HCT116 (cell line): ENCODE results near the gene SNX9.

ENCODE experiments used
- EZH2 ChIP-seq: fragments of 200-600 bp; sonication (generic); IDR thresholded peaks from 2 replicates; pipeline ENCODE4 v1.6.1; 2017; ENCODE audit warnings: antibody characterized with exemption, mixed run types
- EZH2phosphoT487 ChIP-seq: fragments of 200-600 bp; IDR thresholded peaks from 2 replicates; pipeline ENCODE4 v1.6.1; 2018; ENCODE audit warnings: antibody characterized with exemption, borderline replicate concordance
- FOSL1 ChIP-seq: IDR thresholded peaks from 2 replicates; pipeline ENCODE4 v1.6.1; 2012; ENCODE audit warnings: low read depth
- POLR2A ChIP-seq: IDR thresholded peaks from 2 replicates; pipeline ENCODE4 v1.7.0; 2011; ENCODE audit warnings: borderline replicate concordance; ENCODE audit not compliant: insufficient read depth, insufficient read length; ENCODE audit errors: extremely low read depth
- POLR2AphosphoS5 ChIP-seq: IDR thresholded peaks from 2 replicates; pipeline ENCODE4 v1.6.1; 2011; ENCODE audit warnings: mild to moderate bottlenecking, low read depth, low read length, moderate library complexity
- RAD21 ChIP-seq: IDR thresholded peaks from 2 replicates; pipeline ENCODE4 v1.6.1; 2012; ENCODE audit warnings: low read depth, mild to moderate bottlenecking
- REST ChIP-seq: IDR thresholded peaks from 2 replicates; pipeline ENCODE4 v1.6.1; 2012; ENCODE audit warnings: low read depth
- SIN3A ChIP-seq: IDR thresholded peaks from 2 replicates; pipeline ENCODE4 v1.6.1; 2012; ENCODE audit warnings: low read depth
- ZBTB33 ChIP-seq: IDR thresholded peaks from 2 replicates; pipeline ENCODE4 v1.6.1; 2011; ENCODE audit warnings: mild to moderate bottlenecking, low read length, moderate library complexity; ENCODE audit not compliant: insufficient replicate concordance; ENCODE audit errors: extremely low read depth
- TF ChIP-seq, protein P1 (sequence below), 3 experiments: fragments of 200-600 bp in 1 of 3; sonication (generic) in 1 of 3; IDR thresholded peaks in 2 of 3; conservative IDR thresholded peaks in 1 of 3; 2 replicates each; pipeline ENCODE4 v1.5.1; 2012 to 2017; ENCODE audit warnings: low read depth in 2 of 3, low read length in 2 of 3, antibody characterized with exemption in 1 of 3, borderline replicate concordance in 1 of 3, control low read depth in 1 of 3, mild to moderate bottlenecking in 1 of 3, mixed read lengths in 1 of 3, mixed run types in 1 of 3, moderate library complexity in 1 of 3; ENCODE audit not compliant: insufficient read depth in 1 of 3

GRCh38 chr6:157911786-157912185 lies 88.7 kb downstream of the SNX9 start:
- TF ChIP-seq EZH2phosphoT487 (no peak), EZH2 (no peak), RAD21 (no peak), SIN3A (no peak), ZBTB33 (no peak), POLR2A (no peak), FOSL1 (no peak), POLR2AphosphoS5 (no peak), REST (no peak)
- TF ChIP-seq, protein P1, sequence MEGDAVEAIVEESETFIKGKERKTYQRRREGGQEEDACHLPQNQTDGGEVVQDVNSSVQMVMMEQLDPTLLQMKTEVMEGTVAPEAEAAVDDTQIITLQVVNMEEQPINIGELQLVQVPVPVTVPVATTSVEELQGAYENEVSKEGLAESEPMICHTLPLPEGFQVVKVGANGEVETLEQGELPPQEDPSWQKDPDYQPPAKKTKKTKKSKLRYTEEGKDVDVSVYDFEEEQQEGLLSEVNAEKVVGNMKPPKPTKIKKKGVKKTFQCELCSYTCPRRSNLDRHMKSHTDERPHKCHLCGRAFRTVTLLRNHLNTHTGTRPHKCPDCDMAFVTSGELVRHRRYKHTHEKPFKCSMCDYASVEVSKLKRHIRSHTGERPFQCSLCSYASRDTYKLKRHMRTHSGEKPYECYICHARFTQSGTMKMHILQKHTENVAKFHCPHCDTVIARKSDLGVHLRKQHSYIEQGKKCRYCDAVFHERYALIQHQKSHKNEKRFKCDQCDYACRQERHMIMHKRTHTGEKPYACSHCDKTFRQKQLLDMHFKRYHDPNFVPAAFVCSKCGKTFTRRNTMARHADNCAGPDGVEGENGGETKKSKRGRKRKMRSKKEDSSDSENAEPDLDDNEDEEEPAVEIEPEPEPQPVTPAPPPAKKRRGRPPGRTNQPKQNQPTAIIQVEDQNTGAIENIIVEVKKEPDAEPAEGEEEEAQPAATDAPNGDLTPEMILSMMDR (IDR thresholded peaks at IDR 0.05 in 2 of 3, conservative IDR thresholded peaks at IDR 0.05 in 1 of 3; ENCODE audit: borderline replicate concordance in 1 of 3, insufficient read depth in 1 of 3, low read depth in 2 of 3, low read length in 2 of 3): no peak
